H9 (cell line): ENCODE data around the gene C11orf86. TPM values are rescaled to one million over a fixed set of nuclear protein-coding genes. Genes with fewer than 3 reads are reported as not detected.

Experiments
- DNase-seq: peaks from one replicate; pipeline ENCODE4 v3.0.0-alpha.2; 2017
- H2AFZ ChIP-seq: one replicate; pipeline ENCODE4 v1.6.1; 2013; ENCODE audit warnings: mild to moderate bottlenecking, low read length, control low read depth, moderate library complexity
- H2AK5ac ChIP-seq: 2 replicates; pipeline ENCODE4 v1.6.1; 2013; ENCODE audit warnings: low read length, control low read depth, mixed read lengths; ENCODE audit not compliant: insufficient read length
- H2BK120ac ChIP-seq: one replicate; pipeline ENCODE4 v1.6.1; 2013; ENCODE audit warnings: low read depth, mild to moderate bottlenecking, low read length, control low read depth, inconsistent platforms; ENCODE audit not compliant: poor library complexity, severe bottlenecking
- H2BK12ac ChIP-seq: 2 replicates; pipeline ENCODE4 v1.6.1; 2013; ENCODE audit warnings: low read length, control low read depth, mixed read lengths, low read depth; ENCODE audit not compliant: insufficient read length
- H2BK15ac ChIP-seq: 2 replicates; pipeline ENCODE4 v1.6.1; 2013; ENCODE audit warnings: low read depth, low read length, control low read depth
- H2BK20ac ChIP-seq: one replicate; pipeline ENCODE4 v1.6.1; 2013; ENCODE audit warnings: low read depth, mild to moderate bottlenecking, low read length, control low read depth, inconsistent platforms; ENCODE audit not compliant: poor library complexity, severe bottlenecking
- H2BK5ac ChIP-seq: 2 replicates; pipeline ENCODE4 v1.6.1; 2013; ENCODE audit warnings: low read length, control low read depth, mixed read lengths; ENCODE audit not compliant: insufficient read length
- H3K14ac ChIP-seq: 2 replicates; pipeline ENCODE4 v1.6.1; 2013; ENCODE audit warnings: low read length, control low read depth; ENCODE audit not compliant: insufficient read depth
- H3K18ac ChIP-seq: 2 replicates; pipeline ENCODE4 v1.6.1; 2013; ENCODE audit warnings: low read depth, mild to moderate bottlenecking, mixed read lengths, low read length, control low read depth; ENCODE audit not compliant: insufficient read length
- H3K23ac ChIP-seq: 2 replicates; pipeline ENCODE4 v1.6.1; 2013; ENCODE audit warnings: low read length, control low read depth, mixed read lengths, low read depth; ENCODE audit not compliant: insufficient read length
- H3K23me2 ChIP-seq: 2 replicates; pipeline ENCODE4 v1.6.1; 2013; ENCODE audit warnings: low read depth, mild to moderate bottlenecking, mixed read lengths, low read length, control low read depth; ENCODE audit not compliant: insufficient read length, poor library complexity, severe bottlenecking
- H3K27ac ChIP-seq: 2 replicates; pipeline ENCODE4 v1.5.1; 2013; ENCODE audit warnings: low read length, control low read depth, mixed read lengths, low read depth; ENCODE audit not compliant: insufficient read length
- H3K27me3 ChIP-seq: 2 replicates; pipeline ENCODE4 v1.6.1; 2013; ENCODE audit warnings: low read length, control low read depth, inconsistent platforms; ENCODE audit not compliant: insufficient read depth
- H3K4ac ChIP-seq: 2 replicates; pipeline ENCODE4 v1.6.1; 2013; ENCODE audit warnings: low read depth, mild to moderate bottlenecking, control low read depth, inconsistent platforms, low read length, moderate library complexity
- H3K4me1 ChIP-seq: 2 replicates; pipeline ENCODE4 v1.6.1; 2013; ENCODE audit warnings: low read length, control low read depth, inconsistent platforms; ENCODE audit not compliant: insufficient read depth
- H3K4me2 ChIP-seq: 2 replicates; pipeline ENCODE4 v1.6.1; 2013; ENCODE audit warnings: low read length, control low read depth, mixed read lengths; ENCODE audit not compliant: insufficient read length, insufficient read depth
- H3K56ac ChIP-seq: 2 replicates; pipeline ENCODE4 v1.6.1; 2013; ENCODE audit warnings: low read depth, mild to moderate bottlenecking, mixed read lengths, low read length, control low read depth; ENCODE audit not compliant: insufficient read length
- H3K79me1 ChIP-seq: 2 replicates; pipeline ENCODE4 v1.6.1; 2013; ENCODE audit warnings: low read depth, mild to moderate bottlenecking, moderate library complexity, low read length, control low read depth, inconsistent platforms; ENCODE audit not compliant: insufficient read depth, poor library complexity, severe bottlenecking
- H3K79me2 ChIP-seq: 2 replicates; pipeline ENCODE4 v1.6.1; 2013; ENCODE audit warnings: low read length, control low read depth, inconsistent platforms; ENCODE audit not compliant: insufficient read depth
- H3K9ac ChIP-seq: 2 replicates; pipeline ENCODE4 v1.6.1; 2013; ENCODE audit warnings: low read length, control low read depth, mixed read lengths; ENCODE audit not compliant: insufficient read length; ENCODE audit errors: extremely low read depth
- H3K9me3 ChIP-seq: one replicate; pipeline ENCODE4 v1.6.1; 2013; ENCODE audit warnings: low read depth, low read length, inconsistent platforms; ENCODE audit not compliant: control insufficient read depth
- H3T11ph ChIP-seq: one replicate; pipeline ENCODE4 v1.6.1; 2013; ENCODE audit warnings: mild to moderate bottlenecking, low read length, control low read depth, inconsistent platforms
- H4K20me1 ChIP-seq: one replicate; pipeline ENCODE4 v1.6.1; 2013; ENCODE audit not compliant: control insufficient read depth, insufficient read length, insufficient read depth
- H4K5ac ChIP-seq: 2 replicates; pipeline ENCODE4 v1.6.1; 2013; ENCODE audit warnings: low read depth, mild to moderate bottlenecking, mixed read lengths, low read length, control low read depth; ENCODE audit not compliant: insufficient read length
- H4K8ac ChIP-seq: replicated peaks from 2 replicates; pipeline ENCODE4 v1.6.1; 2013; ENCODE audit warnings: low read length, control low read depth, mixed read lengths, low read depth; ENCODE audit not compliant: insufficient read length
- H4K91ac ChIP-seq: 2 replicates; pipeline ENCODE4 v1.6.1; 2013; ENCODE audit warnings: low read depth, mild to moderate bottlenecking, moderate library complexity, mixed read lengths, low read length, control low read depth; ENCODE audit not compliant: insufficient read length
- H3K27ac Mint-ChIP-seq, 3 experiments: 2 replicates in 2 of 3; 3 replicates in 1 of 3; pipeline ENCODE4 v1.8.0; 2020 to 2021; ENCODE audit warnings: mixed read lengths in 3 of 3, mild to moderate bottlenecking in 1 of 3, moderate library complexity in 1 of 3
- H3K27me3 Mint-ChIP-seq: 2 replicates; pipeline ENCODE4 v1.8.0; 2021; ENCODE audit warnings: low read depth, mild to moderate bottlenecking, moderate library complexity, mixed read lengths
- H3K36me3 Mint-ChIP-seq, 3 experiments: 2 replicates in 2 of 3; 3 replicates in 1 of 3; pipeline ENCODE4 v1.8.0; 2020 to 2021; ENCODE audit warnings: low read depth in 3 of 3, mixed read lengths in 3 of 3; ENCODE audit not compliant: insufficient read depth in 1 of 3
- H3K4me1 Mint-ChIP-seq, 2 experiments: 2 replicates each; pipeline ENCODE4 v1.8.0; 2020; ENCODE audit warnings: mixed read lengths in 2 of 2
- H3K4me3 Mint-ChIP-seq, 2 experiments: 2 replicates in 1 of 2; 3 replicates in 1 of 2; pipeline ENCODE4 v1.8.0; 2020 to 2021; ENCODE audit warnings: mild to moderate bottlenecking in 2 of 2, mixed read lengths in 2 of 2, moderate library complexity in 1 of 2
- H3K9me3 Mint-ChIP-seq, 2 experiments: 2 replicates in 1 of 2; 3 replicates in 1 of 2; pipeline ENCODE4 v1.8.0; 2020; ENCODE audit warnings: mild to moderate bottlenecking in 2 of 2, mixed read lengths in 2 of 2, moderate library complexity in 1 of 2
- WGBS: extraction: QIAGEN DNeasy Blood & Tissue Kit; methylation state at CpG from one replicate; pipeline ENCODE4 v1.1.7; 2013; ENCODE audit warnings: missing lambda C conversion rate, low lambda C conversion rate, mixed read lengths; ENCODE audit not compliant: insufficient read length; ENCODE audit errors: extremely low coverage; 5-methylcytosine and 5-hydroxymethylcytosine counted together
- total RNA-seq: library from RNA; stranded (reverse); gene quantifications from 2 replicates; pipeline ENCODE4 v1.2.1, GENCODE V29; 2021
- TF ChIP-seq, protein P1 (sequence below): fragments of 200-600 bp; sonication (generic); conservative IDR thresholded peaks from 3 replicates; pipeline ENCODE4 v1.8.0; 2021; ENCODE audit warnings: antibody characterized with exemption, mild to moderate bottlenecking

C11orf86 gene
- total RNA-seq, 1 experiment from 2014 or later = not detected

DNA sequence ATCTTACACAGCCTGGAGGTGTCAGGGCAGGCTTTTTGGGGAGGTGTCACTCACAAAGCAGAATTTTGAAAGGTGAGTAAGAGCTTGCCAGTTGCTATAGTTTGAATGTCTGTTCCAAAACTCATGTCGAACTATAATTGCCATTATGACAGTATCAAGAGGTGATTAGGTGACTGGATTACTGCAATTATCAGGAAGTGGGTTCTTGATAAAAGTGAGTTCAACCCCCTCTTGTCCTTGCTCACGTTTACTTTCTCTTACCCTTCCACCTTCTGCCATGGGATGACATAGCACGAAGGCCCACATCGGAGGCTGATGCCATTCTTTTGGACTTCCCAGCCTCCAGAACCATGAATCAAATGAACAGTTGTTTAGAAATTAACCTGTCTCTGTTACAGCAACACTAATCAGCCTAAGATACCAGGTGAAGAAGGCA is 4.7 kb upstream of the C11orf86 start:
- no peak overlapping the region for H2AK5ac ChIP-seq
- H2AFZ ChIP-seq = no peak overlapping the region
- H3K4me1 ChIP-seq = no peaks in the 10 kb centered on the region
- TF ChIP-seq, protein P1, sequence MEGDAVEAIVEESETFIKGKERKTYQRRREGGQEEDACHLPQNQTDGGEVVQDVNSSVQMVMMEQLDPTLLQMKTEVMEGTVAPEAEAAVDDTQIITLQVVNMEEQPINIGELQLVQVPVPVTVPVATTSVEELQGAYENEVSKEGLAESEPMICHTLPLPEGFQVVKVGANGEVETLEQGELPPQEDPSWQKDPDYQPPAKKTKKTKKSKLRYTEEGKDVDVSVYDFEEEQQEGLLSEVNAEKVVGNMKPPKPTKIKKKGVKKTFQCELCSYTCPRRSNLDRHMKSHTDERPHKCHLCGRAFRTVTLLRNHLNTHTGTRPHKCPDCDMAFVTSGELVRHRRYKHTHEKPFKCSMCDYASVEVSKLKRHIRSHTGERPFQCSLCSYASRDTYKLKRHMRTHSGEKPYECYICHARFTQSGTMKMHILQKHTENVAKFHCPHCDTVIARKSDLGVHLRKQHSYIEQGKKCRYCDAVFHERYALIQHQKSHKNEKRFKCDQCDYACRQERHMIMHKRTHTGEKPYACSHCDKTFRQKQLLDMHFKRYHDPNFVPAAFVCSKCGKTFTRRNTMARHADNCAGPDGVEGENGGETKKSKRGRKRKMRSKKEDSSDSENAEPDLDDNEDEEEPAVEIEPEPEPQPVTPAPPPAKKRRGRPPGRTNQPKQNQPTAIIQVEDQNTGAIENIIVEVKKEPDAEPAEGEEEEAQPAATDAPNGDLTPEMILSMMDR = no peak
- no peak overlapping the region for H2BK15ac ChIP-seq
- H3K4me2 ChIP-seq = no peak overlapping the region
- no peak overlapping the region for H4K91ac ChIP-seq
- peaks cover 4 to 9% of the 10 kb centered on the region in 2 experiments; a peak in 3 of 4 replicates for H3K4me1 Mint-ChIP-seq
- H3K9me3 ChIP-seq = no peaks in the 10 kb centered on the region
- no peak overlapping the region for H3K14ac ChIP-seq
- H4K5ac ChIP-seq = no peak overlapping the region
- H3K4ac ChIP-seq = no peak overlapping the region
- WGBS = no CpG with 5 or more reads among the region's 4 CpGs
- H3K18ac ChIP-seq = no peak overlapping the region
- no peak for DNase-seq
- H3K9me3 Mint-ChIP-seq = no peaks in the 10 kb centered on the region
- no peak overlapping the region for H3T11ph ChIP-seq
- H3K9ac ChIP-seq = no peak overlapping the region
- no peaks in the 10 kb centered on the region; a peak in 1 of 7 replicates for H3K36me3 Mint-ChIP-seq
- no peaks in the 10 kb centered on the region for H3K23me2 ChIP-seq
- H2BK12ac ChIP-seq = no peak overlapping the region
- no peak overlapping the region for H3K4me3 Mint-ChIP-seq
- no peak overlapping the region for H3K27ac ChIP-seq
- H3K79me1 ChIP-seq = no peaks in the 10 kb centered on the region
- H2BK120ac ChIP-seq = no peak overlapping the region
- H3K27me3 Mint-ChIP-seq = 0 out of 2 replicates have a peak, but pooled peaks cover 2% of the 10 kb centered on the region
- H2BK5ac ChIP-seq = no peak overlapping the region
- no peak overlapping the region for H3K23ac ChIP-seq
- no peaks in the 10 kb centered on the region for H3K27me3 ChIP-seq
- H4K20me1 ChIP-seq = no peaks in the 10 kb centered on the region
- no peaks in the 10 kb centered on the region for H3K79me2 ChIP-seq
- no peak overlapping the region; a peak in 1 of 7 replicates for H3K27ac Mint-ChIP-seq
- no peak overlapping the region for H3K56ac ChIP-seq
- H4K8ac ChIP-seq = no peak overlapping the region
- H2BK20ac ChIP-seq = no peak overlapping the region
